H4 (cell line): ENCODE data around the gene TBX1. TPM values are rescaled to one million over a fixed set of nuclear protein-coding genes. Genes with fewer than 3 reads are reported as not detected.

ENCODE experiments used
- DNase-seq: peaks from one replicate; pipeline ENCODE4 v3.0.0-alpha.2; 2015; ENCODE audit warnings: low spot score
- total RNA-seq: library from RNA; depleted of rRNA; stranded (reverse); fragments of >200 nt; shearing (Covaris generic); gene quantifications from 2 replicates; pipeline ENCODE4 v1.2.3, GENCODE V29; 2014; rRNA removed

Gene TBX1
- total RNA-seq = not detected in 2 replicates

DNA sequence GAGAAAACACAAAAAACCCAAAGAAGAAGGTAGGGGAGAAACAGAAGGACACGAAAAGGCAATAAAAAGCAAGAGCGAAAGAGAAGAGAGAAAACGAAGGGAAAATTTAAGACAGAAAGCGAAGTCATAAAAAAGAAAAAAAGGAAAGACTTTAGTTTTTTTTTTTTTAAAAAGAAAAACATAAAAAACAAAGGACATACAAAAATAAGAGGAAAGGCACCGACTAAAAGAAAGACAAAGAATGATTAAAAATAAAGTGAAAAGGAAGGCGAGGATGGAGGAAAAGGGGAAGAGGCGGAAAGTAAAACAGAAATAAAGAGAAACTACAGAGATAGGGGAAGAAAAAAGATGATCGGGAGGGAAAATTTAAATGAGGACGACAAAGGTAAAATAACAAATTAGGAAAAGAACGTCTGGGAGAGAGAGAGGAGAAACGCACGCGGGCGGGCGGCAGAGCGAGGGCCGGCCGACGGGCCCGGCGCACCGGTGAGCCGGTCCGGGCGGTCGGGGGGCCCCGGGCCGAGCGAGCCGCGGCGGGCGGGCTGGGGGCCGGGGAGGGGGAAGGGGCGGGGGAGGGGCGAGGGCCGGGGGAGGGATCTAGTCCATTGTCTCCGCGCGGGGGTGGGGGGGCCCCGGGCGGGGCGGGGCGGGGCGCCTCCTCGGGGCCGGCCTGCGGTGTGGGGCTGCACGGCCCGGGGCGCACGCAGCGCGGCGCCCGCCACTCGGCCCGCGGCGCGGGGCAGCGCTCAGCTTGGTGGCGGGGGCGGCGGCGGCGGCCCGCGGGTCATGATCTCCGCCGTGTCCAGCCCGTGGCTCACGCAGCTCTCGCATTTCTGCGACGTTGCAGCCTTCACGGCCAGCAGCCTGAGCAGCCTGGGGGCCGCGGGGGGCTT is at the start of gene TBX1:
TBX1 (plus strand) TSS at position 721 of the 893 bp plus-strand sequence; CDS start at position 787, 66 bp downstream.
- no peak for DNase-seq

DNA sequence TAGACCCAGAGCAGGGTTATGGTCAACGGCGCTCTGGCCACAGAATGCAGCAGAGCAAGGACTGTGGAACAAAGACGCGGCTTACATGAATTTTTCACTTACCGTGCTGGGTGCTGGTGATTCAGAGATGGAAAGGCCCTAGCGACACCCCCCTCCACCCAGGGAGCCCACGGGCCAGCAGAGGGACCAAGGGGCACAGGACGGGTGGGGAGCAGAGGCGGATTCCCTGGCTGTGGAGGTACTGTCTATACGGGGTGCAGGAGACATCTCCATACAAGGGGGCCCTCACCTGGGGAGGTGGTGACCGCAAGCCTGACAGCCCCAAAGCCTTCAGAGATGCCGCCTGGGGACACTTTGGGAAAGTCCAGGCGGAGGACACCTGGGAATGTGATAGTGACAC is 47.3 kb upstream of the TBX1 start:
- DNase-seq = no peak

DNA sequence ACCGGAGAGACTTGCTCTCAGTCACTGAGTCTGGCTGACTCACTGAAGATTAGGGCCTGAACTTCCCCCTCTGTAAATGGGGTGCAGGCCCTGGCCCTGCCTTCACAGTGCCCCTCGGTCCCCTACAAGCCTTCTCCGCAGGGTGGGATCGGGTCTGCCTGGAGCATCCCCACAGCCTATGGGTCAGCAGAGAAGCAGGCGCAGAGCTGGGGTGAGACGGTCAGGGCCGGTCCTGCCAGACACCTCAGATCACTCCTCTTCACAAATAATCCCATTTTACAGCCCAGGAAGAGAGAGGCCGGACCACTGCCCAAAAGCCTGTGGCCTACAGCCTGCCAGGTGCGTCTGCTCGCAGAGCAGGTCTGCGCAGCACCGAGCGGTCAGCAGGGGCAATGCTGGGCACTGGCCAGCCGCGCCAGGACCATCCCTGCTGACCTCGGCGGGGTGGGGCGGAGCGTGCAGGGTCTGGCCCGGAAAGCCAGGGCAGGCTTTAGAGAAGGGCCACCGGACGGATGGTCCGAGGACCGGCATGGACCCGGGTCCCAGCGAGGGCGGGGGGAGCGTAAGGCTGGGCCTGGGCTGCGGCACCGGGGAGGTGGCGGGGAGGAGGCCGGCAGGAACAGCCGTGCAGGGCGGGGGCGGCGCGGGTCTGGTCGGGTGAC is 46.8 kb upstream of the TBX1 start:
- DNase-seq = no peak

DNA sequence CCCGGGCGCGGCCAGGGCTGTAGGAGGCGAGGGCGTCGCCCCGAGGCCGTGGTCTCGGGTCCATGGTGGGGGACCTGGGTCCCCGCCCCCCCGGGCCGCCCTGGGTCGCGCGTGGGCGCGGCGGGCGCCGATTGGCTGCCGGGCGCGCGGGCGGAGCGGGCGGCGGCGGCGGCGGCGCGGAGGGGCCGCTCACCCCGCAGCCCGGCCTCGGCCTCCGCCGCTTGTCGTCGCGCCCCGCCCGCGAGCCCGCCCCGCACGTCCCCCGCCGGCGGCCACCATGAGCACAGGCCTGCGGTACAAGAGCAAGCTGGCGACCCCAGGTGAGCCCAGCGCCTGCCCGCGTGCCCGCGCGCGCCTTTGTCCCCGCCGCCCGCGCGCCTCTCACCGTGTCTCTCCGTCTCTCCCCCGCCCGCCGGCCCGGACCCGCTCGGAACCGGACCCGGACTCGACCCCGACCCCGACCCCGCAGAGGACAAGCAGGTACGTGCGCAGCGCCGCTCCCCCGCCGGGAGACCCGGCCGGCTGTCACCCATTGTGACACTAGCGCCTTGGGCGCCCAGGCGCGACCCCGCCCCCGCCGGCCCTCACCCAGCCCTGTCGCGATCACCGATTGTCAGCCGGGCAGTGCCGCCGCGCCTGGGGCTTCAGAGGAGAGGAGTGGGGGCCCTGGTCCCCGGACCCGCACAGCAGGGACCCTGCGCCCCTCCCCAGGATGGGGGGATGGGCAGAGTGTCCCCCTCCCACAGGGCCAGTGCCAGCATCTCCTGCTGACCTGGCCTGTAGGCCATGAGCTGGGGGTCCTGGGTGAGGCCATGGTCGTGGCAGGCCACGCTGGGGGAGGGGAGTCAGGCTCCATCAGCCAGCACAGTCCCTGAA is 46.0 kb upstream of the TBX1 start, which contains the start of gene SEPTIN5:
SEPTIN5 (plus strand) TSS at position 192 of the 876 bp plus-strand sequence; CDS start at position 278, 86 bp downstream.
- DNase-seq = no peak

DNA sequence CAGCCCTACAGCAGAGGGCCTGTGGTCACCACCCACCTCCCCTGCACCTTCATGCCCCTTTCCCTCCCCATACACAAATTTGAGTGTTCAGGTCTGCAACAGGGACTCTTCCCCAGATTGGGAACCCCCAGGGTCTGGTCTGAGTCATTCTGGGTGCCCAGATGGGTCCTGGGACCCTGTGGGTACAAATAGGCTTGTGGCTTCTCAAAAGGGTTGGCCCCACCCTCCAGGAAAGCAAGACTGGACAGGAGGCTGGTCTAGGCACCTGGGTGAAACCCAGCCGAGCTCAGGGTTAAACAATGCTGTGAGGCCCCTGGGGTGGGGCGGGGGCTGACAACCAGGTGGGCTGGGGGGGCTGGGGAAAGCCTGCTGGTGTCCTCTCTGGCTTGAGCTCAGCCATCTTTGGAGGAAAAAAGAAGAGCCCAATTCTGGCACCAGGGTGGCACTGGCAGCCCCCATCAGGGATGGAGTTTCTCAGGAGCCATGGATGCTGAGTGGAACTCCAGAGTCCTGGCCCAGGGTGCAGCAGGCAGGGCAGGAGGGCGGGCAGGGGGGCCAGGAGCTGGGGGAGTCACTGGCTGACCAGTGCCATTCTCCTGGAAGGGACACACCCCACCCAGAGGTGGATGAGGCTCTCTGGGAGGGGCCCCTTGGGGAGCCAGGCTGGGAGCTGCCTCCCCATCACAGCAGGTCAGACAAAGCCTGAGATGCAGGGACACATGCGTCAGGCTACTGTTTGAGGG is 45.2 kb upstream of the TBX1 start:
- DNase-seq = no peak

DNA sequence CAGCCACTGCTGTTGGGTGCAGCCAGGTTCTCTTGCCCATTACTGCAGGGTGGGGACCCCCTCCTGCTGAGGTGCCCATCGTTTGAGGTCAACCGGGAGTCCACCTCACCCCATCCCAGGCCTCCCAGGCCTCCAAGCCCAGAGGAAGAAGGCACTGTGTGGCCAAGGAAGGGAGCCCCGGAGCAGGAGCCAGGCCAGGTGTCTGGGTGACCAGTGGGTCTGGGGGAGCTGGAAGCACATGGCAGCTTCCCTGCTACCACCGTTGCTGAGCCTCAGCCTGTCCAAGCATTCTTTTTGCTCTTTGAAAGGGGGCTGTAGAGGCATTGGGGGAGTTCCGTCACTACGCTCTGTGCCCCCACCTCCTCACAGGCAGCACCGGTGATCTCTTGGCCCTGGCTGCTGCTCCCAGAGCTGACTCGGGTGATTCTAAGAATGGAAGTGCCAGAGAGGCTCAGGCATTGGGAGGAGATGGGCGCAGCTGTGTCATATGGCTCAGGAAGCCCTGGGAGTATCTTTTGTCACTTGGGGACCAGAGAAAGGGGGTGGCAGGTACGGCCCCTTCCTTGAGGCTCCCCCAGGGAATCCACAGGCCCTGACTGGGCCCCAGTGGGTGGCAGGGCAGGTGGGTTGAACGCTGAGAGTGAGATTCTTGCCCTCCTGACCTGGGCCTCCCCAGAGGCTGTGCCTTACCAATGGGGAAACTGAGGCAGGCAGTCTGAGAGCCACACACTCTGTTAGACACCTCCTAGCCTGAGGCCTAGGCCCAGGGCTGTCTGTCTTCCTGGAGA is 44.3 kb upstream of the TBX1 start:
- no peak for DNase-seq

DNA sequence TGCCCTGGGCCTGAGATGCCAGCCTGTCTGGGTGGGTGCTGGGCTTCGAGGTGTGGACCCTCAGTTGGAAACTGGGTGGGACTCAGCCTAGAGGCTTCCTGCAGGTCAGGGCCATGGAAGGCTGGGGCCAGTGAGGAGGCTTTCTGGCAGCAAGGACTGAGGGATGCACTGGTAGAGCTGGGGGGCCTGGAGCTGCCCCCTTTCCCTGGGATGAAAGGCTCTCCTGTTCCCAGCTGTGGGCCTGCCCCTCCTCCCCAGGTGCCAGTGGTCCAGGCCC is 43.8 kb upstream of the TBX1 start:
- no peak for DNase-seq

DNA sequence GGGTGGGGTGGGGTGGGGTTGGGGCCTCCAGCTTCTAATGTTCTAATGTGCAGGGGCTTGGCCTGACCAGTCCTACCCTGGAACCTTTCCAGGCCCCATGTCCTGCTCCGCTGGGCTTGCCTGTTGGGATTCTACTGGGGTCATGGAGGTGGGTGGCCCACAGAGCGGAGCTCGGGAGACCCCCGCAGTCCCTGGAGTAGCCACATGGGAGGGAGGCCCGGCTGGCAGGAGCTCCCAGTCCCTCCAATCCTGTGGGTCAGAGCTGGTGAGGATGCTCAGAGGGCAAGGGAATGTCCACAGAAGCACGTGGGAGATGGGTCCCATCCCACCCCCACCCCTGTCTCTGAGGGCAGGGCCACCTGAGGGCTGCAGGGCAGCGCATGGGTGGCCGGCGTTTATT is 43.4 kb upstream of the TBX1 start:
- no peak for DNase-seq

DNA sequence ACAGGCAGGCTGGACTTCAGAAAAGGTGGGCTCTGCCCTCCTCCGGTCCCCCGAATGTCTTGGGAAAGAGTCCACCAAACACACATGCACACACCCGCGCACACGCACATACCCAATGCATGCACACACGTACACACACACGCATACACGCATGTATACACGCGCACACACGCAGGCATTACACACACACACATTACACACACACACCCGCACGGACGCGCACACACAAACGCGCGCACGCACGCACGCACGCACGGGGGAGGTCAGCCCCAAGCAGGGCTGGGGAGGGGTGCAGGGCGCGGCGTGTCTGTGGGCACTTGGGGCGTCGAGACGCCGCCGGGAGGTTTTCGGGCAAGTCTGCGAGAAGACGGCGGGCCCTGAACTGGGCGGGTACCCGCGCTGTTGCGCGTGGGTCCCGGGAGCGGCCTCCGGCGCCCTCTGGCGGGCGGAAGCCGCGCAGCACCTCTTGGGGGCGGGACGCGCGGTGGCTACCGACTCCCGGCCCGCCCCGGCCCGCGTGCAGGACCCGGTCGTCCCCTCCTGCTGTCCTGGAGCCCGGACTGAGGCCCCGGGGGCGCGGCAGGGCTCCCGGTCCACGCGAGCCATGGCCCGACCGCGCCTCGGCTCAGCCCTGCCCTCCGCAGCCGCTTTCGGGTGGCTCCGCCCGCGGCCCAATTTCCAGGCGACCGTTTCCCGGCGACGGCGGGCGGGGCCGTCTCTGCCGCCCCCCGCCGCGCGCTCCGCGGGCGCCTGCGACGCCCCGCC is 42.7 kb upstream of the TBX1 start:
- DNase-seq = peak; percentile 11

DNA sequence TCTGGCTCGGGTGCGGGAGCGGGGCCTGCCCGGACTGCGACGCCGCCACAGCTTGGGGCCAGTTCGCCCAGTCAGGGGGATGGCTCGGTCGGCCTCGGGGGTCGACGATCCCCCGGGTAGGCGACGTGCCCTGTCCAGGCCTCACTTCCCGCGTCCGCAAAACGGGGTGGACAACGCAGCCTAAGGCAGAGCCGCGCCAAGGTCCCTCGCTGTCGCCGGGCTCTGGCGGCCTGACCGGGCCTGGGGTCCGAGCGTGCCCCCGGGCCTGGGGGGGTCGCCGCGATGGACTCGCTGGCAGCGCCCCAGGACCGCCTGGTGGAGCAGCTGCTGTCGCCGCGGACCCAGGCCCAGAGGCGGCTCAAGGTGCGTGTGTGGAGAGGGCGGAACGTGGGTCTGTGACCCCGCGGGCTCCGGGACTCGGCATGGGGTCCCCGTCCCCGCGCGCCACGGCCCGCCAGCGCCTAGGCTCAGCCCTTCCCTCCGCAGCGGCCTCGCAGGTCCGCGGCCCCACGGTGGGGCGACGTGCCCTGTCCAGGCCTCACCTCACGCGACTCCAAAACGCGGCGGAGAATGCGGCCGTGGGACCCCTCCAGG is 42.0 kb upstream of the TBX1 start:
- no peak for DNase-seq

DNA sequence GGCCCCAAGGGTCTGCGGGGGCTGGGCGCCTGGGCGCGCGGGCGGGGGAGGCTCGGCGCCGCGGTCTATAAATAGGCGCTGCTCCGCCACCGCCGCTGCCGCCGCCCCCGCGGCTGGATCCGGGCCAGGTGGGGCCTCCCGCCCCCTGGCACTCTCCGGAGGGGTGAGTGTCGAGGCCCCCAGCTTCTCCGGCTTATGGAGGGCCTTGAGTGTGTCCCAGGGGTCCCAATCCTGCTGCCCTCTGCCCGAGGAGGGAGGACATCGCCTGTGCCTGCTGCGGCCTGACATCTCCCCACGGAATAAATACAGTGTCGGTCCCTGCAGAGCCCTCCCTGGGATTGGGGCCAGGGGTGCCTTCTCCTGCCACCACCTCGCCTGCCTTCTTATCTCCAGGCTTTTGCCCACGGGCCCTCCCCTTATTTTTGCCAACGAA is 41.5 kb upstream of the TBX1 start:
- no peak for DNase-seq

DNA sequence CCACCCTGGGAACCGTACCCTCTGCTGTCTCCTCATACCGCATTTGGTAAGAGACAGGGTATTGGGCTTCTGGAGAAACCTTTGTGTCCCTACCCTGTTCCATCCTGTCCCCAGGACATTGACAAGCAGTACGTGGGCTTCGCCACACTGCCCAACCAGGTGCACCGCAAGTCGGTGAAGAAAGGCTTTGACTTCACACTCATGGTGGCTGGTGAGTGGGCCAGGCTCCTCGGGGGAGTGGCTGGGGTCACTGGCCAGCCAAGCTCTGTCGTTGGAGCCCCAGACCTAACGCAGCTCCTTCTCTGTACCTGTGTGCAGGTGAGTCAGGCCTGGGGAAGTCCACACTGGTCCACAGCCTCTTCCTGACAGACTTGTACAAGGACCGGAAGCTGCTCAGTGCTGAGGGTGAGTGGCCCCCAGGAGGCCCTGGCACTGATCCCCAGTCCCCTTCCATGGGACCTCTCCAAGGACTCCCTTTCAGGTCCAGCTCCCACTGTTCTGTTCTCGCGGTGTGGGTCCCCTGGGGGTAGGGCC is 41.0 kb upstream of the TBX1 start:
- DNase-seq = no peak

DNA sequence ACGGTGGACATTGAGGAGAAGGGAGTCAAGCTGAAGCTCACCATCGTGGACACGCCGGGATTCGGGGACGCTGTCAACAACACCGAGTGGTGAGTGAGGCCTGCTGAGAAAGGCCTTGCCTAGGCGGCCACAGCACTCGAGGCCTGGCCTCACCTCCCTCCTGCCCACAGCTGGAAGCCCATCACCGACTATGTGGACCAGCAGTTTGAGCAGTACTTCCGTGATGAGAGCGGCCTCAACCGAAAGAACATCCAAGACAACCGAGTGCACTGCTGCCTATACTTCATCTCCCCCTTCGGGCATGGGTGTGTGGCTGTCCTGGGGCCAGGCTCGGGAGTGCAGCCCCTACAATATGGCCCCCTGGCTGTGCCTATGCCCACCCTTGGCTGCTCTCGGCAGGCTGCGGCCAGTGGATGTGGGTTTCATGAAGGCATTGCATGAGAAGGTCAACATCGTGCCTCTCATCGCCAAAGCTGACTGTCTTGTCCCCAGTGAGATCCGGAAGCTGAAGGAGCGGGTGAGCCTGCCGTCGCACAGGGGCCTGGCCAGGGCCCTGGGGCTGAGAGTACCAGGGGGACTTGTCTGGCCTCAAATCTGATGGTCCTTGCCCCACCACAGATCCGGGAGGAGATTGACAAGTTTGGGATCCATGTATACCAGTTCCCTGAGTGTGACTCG is 40.3 kb upstream of the TBX1 start:
- no peak for DNase-seq

DNA sequence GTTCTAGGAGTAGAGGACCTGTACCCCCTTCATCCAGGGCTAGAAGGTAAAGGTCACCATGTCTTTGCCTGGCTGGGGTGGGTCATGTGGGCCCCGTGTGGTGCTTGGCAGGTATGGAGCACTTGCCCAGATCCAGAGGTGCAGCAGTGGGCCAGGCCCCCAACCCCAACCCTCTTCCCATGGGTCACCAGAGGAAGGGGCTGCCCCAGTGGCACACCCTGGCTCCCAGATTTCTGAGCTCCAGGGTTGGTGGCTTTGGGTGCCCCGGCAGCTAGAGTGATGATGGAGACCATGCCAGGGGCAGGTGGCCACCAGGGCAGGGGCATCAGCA is 39.6 kb upstream of the TBX1 start:
- DNase-seq = no peak

DNA sequence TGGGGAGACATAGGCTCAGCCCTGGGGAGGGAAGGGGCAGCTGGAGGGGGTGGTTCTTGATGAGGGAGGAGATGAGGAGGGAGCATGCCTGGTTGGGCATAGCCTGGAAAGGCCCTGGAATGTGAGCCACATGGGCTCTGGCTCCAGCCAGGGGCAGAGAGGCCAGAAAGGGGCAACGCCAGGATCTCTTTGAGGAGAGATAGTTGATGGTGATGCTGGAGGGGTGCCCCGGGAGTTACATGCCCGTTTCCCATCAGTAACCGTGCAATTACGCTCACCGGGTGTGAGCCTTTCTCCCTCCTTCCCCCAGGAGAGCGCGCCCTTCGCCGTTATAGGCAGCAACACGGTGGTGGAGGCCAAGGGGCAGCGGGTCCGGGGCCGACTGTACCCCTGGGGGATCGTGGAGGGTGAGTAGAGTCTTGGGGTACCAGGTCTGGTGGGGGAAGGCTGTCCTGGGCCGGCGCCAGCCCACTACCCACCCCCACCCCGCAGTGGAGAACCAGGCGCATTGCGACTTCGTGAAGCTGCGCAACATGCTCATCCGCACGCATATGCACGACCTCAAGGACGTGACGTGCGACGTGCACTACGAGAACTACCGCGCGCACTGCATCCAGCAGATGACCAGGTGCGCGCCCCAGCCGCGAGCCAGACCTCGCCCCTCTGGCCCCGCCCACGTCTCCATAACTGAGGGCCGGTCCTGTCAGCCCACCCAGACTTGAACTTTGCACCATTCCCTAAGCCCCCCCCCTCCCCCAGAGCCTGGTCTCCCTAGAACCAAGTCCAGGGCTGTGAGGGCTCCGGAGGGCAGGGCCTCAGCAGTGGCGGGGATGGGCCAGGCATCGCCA is 39.0 kb upstream of the TBX1 start:
- no peak for DNase-seq

DNA sequence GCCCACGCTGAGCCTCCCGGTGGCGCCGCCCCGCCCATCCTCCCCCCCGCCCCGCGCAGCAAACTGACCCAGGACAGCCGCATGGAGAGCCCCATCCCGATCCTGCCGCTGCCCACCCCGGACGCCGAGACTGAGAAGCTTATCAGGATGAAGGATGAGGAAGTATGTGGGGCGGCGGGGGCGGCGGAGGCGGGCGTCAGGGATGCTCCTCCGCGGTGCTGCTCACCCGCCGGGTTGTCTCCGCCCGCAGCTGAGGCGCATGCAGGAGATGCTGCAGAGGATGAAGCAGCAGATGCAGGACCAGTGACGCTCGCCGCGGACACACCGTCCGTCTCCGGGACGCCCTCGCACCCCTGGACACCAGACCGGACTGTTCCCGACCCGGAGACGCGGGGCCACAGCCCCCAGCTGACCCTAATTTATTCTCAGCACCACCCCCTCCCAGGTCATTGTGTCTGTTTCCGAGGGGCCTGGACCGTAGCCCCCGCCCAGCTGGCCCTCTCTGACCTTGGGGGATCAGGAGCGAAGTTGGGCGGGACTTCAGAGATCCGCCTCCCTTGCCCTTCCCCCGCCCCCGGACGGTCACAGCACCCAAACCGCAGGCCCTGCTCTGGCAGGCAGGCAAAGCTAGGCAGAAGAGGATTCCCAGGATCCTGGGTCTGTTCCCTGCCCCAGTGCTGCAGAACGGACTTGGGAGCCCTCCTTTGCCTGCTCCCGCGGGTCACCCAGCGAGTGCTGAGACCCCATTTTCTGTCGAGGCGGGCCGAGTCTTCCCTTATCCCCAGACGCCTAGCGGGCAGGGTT is 38.2 kb upstream of the TBX1 start:
- DNase-seq = no peak

DNA sequence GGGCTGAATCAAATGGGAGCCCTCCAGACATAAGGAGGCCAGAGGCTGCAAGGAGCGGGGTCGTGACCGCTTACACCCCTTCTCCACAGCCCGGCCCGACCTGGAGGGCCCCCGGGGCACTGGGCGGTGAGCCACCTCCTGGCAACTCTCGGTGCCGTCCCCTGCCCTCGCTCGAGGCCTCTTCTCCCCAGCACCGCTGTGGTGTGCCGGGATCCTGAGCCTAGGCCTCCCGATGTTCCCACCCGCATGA is 37.7 kb upstream of the TBX1 start:
- DNase-seq = no peak
